GM21737 (cell line): Measurements from ENCODE around the gene TESPA1.

Experiments used
- ATAC-seq: cut with Tn5 transposase; IDR thresholded peaks from one replicate; pipeline ENCODE4 v1.9.1; 2021; ENCODE audit warnings: mild to moderate bottlenecking, moderate library complexity; ENCODE audit not compliant: unreplicated experiment

Gene TESPA1, protein sequence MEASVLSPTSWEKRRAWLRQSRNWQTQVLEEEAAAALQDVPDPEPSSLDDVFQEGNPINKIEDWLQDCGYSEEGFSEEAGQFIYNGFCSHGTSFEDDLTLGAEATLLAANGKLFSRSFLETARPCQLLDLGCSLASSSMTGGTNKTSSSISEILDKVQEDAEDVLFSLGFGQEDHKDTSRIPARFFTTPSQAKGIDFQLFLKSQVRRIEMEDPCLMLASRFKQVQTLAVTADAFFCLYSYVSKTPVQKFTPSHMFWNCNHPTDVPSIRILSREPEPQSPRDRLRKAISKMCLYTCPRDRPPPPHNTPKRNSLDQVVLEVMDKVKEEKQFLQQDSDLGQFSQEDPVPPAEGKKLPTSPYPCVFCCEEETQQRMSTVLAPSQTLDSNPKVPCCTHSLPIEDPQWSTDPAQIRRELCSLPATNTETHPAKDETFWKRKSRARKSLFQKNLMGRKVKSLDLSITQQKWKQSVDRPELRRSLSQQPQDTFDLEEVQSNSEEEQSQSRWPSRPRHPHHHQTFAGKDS

DNA sequence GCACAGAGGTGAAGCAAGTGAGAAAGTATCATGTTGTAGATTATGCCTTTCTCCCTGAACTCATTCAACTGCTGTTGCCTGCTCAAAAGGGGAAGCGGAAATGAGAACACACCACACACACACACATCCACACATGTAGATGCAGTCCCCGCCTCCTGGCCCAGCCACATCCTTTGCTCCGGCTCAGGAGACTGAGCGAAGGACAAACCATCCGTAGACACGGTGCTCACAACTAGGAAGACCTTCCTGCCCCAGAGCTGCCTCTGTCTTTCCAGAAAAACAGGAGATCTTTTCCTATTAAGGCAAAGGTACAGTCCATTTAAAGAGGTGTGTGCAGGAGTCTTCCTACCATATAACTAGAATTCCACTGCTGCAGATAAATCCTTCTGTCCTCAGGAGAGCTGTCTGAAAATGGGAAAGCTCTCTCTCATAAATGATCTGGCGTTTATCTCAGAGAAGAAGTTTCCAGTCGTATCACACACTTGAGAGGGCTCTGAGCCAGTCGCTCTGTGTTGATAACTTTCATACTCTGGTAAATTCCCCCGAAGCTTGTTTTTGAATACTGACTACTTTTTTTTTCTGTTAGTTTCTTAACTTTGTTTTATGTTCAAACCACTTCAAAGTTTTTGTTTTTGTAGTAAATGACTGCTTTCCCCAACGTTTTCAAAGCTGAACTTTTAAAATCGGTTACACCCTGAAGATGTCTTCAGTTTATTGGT, at the start of gene TESPA1:
TESPA1 (minus strand) TSS at position 105 of the 719 bp plus-strand sequence. CDS start 10,200 bp downstream, outside the sequence.
- ATAC-seq = peak; percentile 94

DNA sequence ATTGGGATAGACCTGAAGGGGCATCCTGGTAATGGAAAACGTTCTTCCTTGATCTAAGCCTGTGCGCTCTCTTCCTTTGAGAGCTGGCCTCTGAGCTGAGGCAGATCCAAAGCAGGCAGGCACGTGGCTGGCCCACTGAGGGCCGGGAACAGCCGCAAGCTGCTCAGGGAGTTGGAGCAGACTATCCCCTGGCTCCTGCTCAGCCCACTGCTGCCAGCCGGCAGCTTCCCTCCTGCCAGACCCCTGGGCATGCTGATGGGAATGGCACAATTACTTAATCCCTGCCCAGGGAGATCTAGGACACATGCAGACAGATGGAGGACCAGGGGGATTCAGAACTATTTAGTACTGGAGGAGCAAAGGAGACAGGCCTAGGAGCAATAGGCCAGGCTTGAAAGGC, 49.7 kb upstream of the TESPA1 start:
- ATAC-seq = no peak

DNA sequence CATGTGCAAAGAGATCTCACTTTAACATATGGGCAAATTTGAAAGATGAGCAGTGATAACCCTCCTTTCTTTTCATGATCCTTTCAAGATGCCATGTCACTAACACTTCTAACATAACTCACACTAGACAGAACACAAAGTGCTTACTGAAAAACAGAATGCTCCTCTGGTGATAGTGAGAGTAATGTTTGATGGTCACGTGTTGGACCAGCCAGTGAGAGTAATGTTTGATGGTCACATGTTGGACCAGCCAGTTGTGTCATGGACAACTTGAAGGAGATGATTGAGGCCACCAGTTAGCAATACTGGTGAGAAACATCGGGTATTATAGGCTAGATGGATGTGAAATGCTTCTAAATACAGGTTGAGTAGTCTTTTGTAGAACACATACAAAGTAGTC, 40.9 kb upstream of the TESPA1 start:
- no peak for ATAC-seq

DNA sequence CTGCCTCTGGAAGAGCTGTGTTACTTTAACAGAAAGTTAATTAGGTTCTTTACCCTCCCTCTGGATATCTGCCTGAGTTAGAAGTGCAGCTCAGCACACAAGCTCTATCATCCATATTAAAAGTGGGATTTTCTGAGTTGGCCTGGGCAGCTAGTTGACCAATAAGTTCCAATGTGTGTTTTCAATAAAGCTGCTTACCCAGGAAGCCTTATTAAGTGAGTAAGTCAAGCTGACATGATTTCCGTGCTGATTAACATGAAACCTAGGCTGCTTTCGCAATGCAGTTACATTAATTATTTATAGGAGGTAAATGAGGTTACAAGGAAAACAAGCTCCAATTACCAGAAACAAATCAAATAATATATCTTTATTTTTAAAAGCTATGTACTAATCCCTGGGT, 40.0 kb upstream of the TESPA1 start:
- no peak for ATAC-seq

DNA sequence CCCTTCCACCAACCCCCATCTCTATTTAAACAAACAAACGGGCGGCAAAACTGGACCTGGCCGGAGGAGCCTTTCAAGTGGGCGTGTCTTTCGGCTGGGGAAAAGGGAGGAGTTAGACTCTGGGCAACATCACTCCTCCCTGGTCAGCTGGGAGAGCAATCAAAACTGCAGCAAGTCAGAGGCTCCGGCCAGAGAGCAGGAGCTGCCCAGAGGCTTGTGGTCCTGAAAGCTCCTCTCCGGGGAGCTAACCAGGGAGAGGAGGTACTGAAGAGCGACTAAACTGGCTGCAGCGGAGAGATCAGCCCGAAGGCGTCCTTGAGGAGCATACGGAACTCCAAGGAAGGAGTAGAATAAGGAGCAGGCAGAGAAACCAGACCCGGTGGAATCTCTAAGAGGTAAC, 35.2 kb upstream of the TESPA1 start, which contains the start of gene NEUROD4:
NEUROD4 (plus strand) TSS at position 191 of the 400 bp plus-strand sequence. CDS start 6,466 bp downstream, outside the sequence.
- ATAC-seq = no peak

DNA sequence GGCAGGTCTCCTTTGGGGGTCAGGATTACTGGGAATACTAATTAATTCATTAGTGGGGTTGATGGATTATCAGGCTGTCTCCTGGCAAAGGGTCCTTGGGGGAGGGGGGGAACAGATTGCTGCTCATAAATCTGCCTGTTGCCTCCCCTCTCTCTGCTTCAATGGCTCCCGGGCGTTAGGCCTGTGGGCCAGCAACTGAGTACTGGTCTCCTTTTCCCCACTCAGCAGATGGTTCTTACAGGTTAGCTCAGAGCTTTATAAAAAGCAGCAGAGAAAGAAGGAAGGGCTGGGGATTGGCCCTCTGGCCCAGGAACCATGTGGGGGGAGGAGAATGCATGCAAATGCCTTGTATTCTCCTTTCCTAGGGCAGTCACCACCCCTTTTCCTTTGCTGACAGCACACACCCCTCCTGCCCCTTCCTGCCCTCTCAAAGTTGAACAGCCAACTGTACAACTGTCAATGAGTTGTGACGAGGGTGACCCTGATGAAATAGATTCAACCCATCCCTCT, 32.9 kb upstream of the TESPA1 start:
- ATAC-seq = no peak

DNA sequence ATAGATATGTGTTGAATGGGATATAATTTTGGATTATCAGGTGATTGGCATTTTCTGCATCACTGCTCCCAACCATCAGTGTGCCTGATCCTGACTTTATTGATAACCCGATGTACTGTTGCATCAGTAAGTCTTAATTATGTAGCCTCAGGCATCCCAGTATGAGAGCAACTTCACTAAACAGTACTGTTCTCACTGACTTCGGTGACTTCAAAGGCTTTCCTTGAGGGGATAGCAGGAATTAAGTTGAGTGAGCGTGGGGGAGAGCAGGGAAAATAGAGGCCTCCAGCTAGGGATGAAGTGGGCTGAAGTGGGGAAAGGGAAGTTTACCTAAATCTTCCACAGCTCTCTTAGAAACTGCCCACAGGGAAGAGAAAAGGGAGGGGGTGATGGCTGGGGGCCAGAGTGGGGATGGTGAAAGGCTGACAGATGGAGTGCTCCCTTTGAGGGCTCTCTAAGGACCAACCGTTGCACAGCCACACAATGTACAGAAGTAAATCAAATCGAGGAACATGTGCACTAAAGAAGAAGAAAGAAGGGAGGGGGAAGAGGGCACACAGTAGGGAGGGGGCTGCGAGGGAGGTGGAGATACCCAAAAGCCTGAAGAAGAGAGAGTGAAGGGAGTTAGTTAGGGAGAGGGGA, 24.5 kb upstream of the TESPA1 start:
- ATAC-seq = no peak

DNA sequence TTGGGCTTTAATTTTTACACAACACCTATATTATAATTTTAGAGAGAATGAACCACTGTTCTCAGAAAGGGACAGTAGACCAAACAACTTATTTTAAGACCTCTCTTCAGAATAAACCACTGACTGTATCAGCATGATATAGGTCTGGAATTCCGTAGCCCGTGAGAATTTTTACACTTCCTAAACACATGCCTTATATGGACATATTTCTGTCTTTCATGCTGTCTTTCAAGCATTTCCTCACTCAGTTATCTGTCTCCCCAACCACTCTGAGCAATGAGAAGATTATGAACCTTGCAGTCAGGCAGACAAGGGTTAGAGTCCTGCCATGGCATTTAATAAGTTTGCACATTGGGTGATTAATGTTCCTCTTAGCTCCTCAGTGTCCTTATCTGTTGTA, 17.8 kb upstream of the TESPA1 start:
- ATAC-seq = no peak

DNA sequence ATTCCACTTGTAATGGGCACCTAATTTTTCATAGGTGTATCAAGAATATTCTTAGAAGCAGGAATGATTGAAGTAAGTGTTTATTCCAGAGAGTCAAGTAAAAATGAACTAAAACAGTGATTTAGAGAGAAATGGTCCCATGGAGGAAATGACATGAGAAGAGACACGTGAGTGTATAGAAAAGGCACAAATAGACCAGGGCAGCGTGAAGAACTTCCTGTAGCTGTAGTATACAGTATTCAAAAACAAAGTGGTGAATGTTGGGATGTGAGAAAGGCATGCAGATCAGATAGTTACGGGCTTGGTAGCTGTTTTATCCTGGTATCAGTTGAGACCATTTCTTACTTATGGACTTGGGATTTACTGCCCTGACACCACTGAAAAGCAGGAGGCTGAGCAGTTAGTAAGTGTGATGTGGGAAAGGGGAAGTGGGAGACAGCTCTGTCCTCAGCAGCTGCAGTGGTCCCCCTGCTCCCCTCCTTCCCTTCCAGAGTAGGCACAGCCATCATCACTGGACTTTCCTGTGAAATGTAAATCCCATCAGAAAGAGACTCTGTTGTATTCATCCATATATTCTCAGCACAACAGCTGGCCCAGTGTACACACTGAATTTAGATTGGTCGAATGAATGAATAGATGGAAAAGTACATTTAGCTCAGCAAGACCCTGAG, 16.8 kb upstream of the TESPA1 start:
- ATAC-seq = no peak

DNA sequence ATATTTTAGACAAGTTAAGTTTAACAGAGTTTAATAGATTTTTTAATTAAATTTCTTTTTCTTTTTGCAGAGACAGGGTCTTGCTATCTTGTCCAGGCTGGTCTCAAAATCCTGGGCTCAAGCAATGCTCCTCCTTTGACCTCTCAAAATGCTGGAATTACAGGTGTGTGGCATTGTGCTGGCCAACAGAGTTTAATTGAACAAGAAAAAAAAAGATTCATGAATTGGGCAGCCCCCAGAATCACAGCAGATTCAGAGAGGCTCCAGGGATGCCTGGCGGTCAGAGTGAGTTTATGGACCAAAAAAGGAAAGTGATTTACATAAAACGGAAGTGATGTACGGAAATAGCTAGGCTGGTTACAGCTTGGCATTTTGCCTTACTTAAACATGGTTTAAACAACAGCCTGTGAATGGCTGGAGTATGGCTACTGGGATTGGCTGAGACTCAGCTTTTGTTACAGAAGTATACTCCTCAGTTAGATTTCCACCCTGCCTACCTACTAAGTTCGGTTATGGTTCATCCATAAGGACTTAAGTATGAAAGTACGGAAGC, 14.5 kb upstream of the TESPA1 start:
- ATAC-seq = no peak

DNA sequence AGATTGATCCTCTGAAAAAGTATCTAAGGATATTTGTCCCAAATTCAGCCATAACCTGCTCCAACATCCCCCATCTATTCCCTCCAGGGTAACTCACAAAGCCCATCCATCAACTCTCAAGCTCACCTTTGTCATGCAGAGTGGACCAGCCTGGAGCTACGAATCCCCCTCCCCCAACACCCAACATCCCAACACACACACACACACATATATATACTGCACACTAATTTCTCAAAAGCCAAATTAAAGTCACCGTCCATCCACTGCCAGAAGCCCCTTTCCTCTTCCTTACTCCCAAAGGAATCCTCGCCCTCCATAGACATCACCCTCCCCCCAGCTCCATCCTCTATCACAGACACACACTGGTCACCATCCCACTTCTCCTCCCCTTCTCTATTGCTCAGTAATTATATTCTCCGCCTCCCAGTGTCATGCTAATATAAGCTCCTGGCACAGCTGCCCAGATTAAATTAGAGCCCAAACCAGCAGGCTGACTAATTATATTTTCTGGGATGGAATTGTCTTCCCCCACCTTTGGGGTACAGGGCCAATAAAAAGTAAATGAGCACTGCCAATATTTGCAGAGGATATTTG, 13.5 kb upstream of the TESPA1 start:
- ATAC-seq = no peak

DNA sequence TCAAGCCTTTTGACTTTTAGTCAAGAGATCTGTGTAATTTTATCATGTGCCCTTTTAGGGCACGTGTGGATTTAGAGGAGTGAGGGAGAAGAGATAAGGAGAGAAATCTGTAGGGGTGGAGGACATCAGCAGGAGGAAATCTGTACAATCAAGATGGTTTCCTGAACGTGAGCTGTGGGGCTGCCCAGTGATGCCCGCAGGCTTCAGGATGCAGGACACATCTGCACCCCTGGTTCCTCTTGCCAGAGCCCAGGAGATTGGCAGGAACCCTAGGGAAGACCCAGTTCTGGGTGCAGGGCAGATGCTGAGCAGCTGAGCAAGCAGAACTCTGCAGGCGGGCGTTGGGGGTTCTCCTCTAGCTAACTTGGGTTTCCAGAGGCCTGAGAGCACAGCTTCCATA, 11.6 kb upstream of the TESPA1 start:
- no peak for ATAC-seq

DNA sequence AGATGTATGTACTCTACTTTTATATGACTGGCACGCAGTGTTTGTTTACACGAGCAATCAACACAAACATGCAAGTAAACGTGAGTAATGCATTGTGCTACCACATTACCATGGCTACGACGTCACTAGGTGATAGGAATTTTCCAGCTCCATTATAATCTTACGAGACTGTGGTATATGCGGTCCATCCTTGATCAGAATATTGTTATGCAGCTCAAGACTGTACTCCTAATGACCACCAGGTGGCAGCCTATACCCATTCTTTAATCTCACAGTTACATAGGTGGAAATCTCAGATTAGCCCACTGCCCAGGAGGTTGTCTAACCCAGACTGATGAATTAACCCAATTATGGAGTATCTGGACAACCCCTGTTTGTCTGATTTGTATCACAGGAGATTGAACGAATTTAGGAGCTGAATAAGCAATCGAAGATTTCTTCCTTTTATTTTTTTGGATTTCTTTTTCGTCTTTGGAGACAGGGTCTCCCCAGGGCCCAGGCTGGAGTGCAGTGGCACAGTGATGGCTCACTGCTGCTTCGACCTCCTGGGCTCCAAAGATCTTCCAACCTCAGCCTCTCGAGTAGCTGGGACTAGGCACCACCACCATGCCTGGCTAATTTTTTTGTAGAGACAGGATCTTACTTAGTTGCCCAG, 8.7 kb upstream of the TESPA1 start:
- ATAC-seq = peak; percentile 49

DNA sequence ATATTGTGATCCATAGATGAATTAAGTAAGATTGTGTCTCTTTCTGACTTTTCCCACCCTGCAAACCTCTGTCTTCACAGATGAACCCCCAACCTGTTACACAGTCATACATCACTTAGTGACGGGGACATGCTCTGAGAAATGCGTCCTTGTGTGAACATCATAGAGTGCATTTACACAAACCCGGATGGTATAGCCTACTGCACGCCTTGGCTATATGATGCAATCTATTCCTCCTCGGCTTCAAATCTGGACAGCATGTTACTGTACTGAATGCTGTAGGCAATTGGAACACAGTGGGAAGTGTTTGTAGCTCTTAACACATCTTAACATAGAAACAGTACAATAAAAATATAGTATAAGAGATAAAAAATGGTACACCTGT, 7.4 kb upstream of the TESPA1 start:
- ATAC-seq = no peak

DNA sequence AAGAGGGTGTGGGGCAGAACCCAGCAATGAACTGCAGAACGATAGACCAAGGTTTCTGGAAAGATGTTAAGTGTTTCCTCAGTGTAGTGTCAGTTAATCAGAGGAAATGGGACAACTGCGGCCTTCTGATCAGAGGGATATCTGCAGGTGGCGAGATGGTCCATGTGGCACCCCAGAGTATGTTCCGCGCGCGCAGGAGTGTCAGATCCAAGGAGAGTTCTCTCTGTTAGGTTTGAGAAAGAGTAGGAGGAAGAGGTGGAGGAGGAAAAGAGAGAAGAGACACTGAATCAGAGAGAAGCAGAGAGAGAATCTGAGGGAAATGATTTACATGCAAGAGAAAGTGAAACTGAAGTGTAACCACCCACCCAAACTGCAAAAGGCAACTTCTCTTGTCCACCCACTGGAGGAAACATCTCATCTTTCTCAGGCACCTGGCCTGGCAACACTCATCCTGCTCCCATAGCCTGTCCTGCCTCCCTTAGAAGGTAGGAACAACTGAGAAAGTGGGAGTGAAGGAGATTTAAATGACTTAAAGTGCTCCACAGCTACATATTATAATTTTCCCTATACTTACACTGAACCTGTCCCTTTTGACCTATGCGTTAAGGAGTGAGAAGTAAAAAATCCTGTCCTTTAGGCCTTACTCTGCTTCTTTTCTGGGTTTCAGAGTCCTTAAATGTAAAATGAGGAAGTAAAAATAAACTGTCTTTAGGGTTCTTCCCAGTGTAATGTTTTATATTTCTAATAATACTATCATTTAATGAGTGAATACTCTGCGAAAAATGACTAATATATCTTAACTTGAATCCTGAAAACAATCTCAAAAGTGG, 6.8 kb upstream of the TESPA1 start:
- ATAC-seq = peak; percentile 64

DNA sequence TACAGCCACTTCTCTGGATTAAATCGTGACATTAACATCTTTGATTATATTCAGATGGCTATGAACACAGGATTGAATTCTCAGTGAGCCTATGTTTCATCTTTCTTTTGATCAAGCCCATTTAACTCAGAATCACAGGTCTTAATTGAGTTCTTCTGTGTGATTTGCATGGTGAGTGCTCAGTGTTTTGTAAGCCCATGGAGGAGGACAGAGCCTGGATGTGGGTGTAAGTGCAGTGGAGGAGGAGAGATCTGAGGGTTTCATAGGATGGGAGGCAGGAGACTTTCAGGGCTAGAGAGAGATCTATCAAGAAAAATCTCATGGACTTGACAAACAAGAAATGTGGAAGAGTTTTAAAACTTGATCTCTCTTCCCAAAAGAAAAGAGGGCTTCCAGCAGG, 5.3 kb upstream of the TESPA1 start:
- no peak for ATAC-seq

DNA sequence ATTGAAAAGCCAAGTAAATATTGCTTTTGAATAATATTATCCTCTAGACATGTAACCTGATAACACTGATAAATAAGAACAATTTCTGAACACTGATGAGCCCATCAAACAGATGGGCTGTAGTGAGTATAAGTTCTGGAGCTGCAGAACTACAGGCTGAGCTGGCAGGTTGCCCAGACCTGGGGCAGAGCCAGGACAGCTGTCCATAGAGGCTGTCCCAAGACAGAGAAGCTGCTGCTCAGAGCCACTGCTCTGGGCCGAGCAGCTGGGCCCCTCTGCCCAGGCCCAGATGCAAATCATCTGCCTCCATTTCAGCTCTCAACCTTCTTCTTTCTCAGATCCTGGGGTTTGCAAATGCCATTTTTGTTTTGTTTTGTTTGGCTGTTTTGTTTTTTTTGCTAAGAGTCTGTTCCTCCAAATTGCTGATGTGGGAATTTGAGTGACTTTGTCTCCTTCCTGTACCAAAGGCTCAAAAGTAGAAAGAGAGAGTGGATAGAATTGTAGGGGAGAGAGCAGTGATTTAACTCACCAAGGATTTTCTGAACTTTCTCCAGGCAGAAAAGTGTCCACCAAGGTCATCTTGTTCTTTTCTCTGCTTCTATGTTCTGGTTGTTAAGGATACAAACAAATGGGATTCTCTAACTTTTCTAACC, 4.0 kb upstream of the TESPA1 start:
- ATAC-seq = no peak

DNA sequence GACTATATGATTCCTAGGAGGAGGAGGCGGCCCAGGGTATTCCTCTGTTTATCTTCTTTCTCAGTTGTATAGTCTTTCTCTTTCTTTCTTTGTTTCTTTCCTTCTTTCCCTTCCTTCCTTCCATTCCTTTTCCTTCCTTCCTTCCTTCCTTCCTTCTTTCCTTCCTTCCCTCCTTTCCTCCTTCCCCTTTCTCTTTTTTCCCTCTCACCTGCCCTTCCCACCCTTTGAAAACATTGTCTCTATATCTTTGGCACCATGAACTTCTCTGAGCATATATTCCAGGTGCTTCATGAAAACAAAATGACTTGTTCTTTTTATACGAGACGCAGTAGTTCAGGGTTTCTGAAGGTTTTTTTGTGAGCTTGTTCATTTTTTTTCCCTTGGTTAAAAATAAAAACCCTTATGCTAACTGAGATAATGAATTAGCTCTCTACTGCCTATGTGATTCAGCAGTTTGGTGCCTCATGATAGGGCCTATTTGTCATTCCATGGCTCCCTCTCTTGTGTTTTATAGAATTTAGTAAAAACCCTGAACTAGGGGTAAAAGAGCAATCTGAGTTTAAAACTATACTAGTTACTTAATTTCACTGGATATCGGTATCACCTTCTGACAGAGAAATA, 3.2 kb upstream of the TESPA1 start:
- no peak for ATAC-seq
